SK-N-MC (cell line): Measurements from ENCODE around the gene MLX.

ENCODE experiments used
- DNase-seq: peaks from one replicate; pipeline ENCODE4 v3.0.0-alpha.2; 2011; ENCODE audit warnings: low read depth, low spot score
- H3K27ac ChIP-seq: fragments of 200-600 bp; sonication (generic); 2 replicates; pipeline ENCODE4 v1.5.1; 2016; ENCODE audit warnings: mixed run types
- H3K36me3 ChIP-seq: fragments of 200-600 bp; sonication (generic); 2 replicates; pipeline ENCODE4 v1.6.1; 2017; ENCODE audit warnings: antibody characterized with exemption, low read length, mixed read lengths; ENCODE audit not compliant: insufficient read depth
- H3K4me3 ChIP-seq: fragments of 200-600 bp; sonication (generic); 2 replicates; pipeline ENCODE4 v1.5.1; 2016
- H3K9ac ChIP-seq: fragments of 200-600 bp; sonication (generic); 2 replicates; pipeline ENCODE4 v1.8.0; 2017; ENCODE audit warnings: mixed run types, mixed read lengths; ENCODE audit not compliant: insufficient read length
- H3K9me3 ChIP-seq: fragments of 200-600 bp; sonication (generic); 2 replicates; pipeline ENCODE4 v1.6.1; 2017; ENCODE audit warnings: low read depth, mild to moderate bottlenecking, antibody characterized with exemption, low read length, moderate library complexity, mixed read lengths
- EZH2 ChIP-seq: fragments of 200-600 bp; sonication (generic); IDR thresholded peaks from one replicate; pipeline ENCODE4 v1.6.1; 2017; ENCODE audit warnings: antibody characterized with exemption
- FOXP2 ChIP-seq: optimal IDR thresholded peaks from 2 replicates; pipeline ENCODE3; 2011; ENCODE audit warnings: mild to moderate bottlenecking, moderate library complexity; ENCODE audit not compliant: insufficient read depth; ENCODE audit errors: extremely low read length, control extremely low read depth
- POLR2AphosphoS5 ChIP-seq: IDR thresholded peaks from 2 replicates; pipeline ENCODE4 v1.6.1; 2012; ENCODE audit warnings: mild to moderate bottlenecking, low read depth, low read length, borderline replicate concordance

Gene MLX

DNA sequence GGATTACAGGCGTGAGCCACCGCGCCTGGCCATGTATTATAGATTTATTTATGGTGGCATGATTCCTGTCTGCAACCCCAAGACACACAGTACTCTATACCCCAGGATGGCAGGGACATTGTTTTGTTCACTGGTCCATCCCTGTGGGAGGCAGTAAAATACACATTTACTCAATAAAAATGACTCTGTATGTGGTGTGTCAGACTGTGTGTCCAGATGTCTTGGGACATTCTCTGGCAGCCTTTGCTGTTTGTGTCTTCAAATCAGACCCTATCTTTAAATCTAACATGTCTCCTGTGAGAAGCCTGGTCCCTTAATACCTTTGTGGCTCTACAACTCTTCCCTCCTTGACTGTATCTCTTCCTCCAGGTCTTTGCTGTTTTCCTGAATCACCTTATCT lies 6.7 kb upstream of the MLX start:
- H3K9me3 ChIP-seq, result no peaks in the 10 kb centered on the region
- no peak overlapping the region for H3K9ac ChIP-seq
- peaks cover 12% of the 10 kb centered on the region; the same call in 1 of the 2 replicates for H3K36me3 ChIP-seq
- no peak for DNase-seq
- no peak overlapping the region for H3K4me3 ChIP-seq
- TF ChIP-seq FOXP2 (no peak), EZH2 (no peak), POLR2AphosphoS5 (no peak)
- H3K27ac ChIP-seq, result no peak overlapping the region

DNA sequence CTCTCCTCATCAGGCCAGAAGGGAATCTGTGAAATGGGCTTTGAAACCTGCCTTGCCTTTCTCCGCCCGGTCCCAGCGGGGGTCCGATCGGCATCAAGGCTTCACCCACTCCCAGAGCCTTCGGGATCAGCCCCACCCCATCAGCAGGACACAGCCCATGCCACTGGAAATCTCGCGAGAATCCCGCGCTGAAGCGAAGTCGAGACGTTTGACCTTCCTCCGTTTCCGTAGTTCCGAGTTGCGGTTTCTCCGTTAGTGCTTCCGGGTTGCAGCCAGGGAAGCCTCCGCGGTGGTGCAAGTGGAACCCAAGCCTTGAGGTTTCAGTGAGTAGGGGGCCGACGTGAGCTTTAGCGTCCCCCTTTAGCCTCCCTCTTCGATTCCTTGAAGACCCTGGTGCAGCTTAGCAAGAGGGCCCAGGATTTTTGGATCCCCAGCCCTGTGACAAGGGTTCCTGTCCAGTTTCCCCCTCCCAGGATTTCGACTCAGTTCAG lies 5.0 kb upstream of the MLX start, which contains the start of gene COASY:
Gene COASY (plus strand): TSS at position 252 of the 491 bp plus-strand sequence. CDS start 475 bp downstream, outside the sequence.
- Histone ChIP-seq H3K4me3 (peak within 1 kb of the TSS; percentile 89), H3K9me3 (no peaks in the 10 kb centered on the region), H3K36me3 (peaks cover 25% of the 10 kb centered on the region; the same call in 1 of the 2 replicates), H3K9ac (peak within 1 kb of the TSS; percentile 96), H3K27ac (peak within 1 kb of the TSS; percentile 83)
- peak; percentile 93 for DNase-seq
- TF ChIP-seq POLR2AphosphoS5 (peak; percentile 78), FOXP2 (no peak)

DNA sequence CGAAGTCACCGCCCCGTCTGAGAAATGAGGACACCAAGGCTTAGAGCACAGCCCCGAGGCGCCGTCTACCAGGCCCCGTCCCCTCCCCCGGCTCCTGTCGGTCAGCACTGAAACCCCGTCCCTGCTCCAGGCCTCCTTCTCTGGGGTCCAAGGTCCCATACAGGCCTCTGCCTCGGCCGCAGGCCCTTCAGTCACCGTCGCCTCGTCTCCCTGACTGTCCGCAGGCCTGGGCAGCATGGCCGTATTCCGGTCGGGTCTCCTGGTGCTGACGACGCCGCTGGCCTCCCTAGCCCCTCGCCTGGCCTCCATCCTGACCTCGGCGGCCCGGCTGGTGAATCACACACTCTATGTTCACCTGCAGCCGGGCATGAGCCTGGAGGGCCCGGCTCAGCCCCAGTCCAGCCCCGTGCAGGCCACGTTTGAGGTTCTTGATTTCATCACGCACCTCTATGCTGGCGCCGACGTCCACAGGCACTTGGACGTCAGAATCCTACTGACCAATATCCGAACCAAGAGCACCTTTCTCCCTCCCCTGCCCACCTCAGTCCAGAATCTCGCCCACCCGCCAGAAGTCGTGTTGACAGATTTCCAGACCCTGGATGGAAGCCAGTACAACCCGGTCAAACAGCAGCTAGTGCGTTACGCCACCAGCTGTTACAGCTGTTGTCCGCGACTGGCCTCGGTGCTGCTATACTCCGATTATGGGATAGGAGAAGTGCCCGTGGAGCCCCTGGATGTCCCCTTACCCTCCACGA lies 4.3 kb upstream of the MLX start:
- peak overlapping the region; percentile 89 for H3K4me3 ChIP-seq
- no peaks in the 10 kb centered on the region for H3K9me3 ChIP-seq
- TF ChIP-seq POLR2AphosphoS5 (no peak; the same call in 1 of the 2 replicates), FOXP2 (no peak), EZH2 (no peak)
- peak overlapping the region; percentile 96 for H3K9ac ChIP-seq
- H3K36me3 ChIP-seq, result peaks cover 25% of the 10 kb centered on the region; the same call in 1 of the 2 replicates
- no peak for DNase-seq
- peak overlapping the region; percentile 83 for H3K27ac ChIP-seq

DNA sequence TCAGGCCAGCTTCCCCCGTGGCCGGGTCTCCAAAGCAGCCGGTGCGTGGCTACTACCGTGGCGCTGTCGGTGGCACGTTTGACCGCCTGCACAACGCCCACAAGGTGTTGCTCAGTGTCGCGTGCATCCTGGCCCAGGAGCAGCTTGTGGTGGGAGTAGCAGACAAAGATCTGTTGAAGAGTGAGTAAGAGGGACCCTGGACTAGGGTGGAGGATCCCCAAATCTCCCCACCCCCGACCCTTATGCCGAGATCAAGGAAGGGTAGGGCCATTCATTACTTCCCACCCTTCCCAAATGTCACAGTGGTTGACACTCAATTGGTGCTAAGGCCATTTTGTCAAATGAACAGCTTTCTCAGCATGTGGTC lies 3.8 kb upstream of the MLX start:
- peak overlapping the region; percentile 96 for H3K9ac ChIP-seq
- no peak for DNase-seq
- TF ChIP-seq EZH2 (no peak), FOXP2 (no peak), POLR2AphosphoS5 (no peak; the same call in 1 of the 2 replicates)
- peak overlapping the region; percentile 89 for H3K4me3 ChIP-seq
- H3K27ac ChIP-seq, result 0 out of 2 replicates have a peak overlapping the region, but pooled peaks have one; percentile 21
- H3K9me3 ChIP-seq, result no peaks in the 10 kb centered on the region
- peaks cover 25% of the 10 kb centered on the region; the same call in 1 of the 2 replicates for H3K36me3 ChIP-seq

DNA sequence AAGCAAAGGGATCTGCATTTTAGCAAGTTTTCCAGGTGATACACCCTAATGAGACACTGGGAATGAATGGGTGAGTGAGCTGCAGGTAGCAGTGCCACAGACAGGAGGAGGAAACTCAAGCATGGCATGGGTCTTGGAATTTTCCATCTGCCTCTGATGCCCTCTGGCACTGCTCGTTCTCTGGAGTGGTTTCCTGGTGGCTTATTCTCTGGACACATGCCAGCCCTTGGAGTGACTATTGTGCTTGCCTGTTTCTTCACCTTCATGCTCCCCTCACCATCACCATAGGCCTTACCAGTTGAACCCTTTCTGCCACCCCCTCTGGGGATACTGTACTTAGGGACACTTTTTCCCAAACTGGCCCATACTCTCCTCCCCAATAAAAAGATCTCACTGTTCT lies 3.4 kb upstream of the MLX start:
- peaks cover 27% of the 10 kb centered on the region for H3K36me3 ChIP-seq

DNA sequence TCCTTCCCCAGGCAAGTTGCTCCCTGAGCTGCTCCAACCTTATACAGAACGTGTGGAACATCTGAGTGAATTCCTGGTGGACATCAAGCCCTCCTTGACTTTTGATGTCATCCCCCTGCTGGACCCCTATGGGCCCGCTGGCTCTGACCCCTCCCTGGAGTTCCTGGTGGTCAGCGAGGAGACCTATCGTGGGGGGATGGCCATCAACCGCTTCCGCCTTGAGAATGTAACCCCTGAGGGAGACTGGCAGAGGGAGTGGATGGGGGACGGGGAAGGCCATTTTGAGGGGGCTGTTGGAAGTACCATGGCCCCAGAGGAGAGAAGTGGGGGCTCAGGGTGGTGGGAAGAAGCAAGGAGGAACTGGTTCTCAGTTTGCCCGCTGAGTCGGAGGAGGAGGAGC lies 3.0 kb upstream of the MLX start:
- no peak for TF ChIP-seq POLR2AphosphoS5
- TF ChIP-seq FOXP2, result no peak
- TF ChIP-seq EZH2, result no peak
- H3K36me3 ChIP-seq, result peaks cover 31% of the 10 kb centered on the region
- H3K27ac ChIP-seq, result no peak overlapping the region
- DNase-seq, result no peak
- peak overlapping the region; percentile 89; the same call in 1 of the 2 replicates for H3K4me3 ChIP-seq
- peak overlapping the region; percentile 28 for H3K9ac ChIP-seq
- H3K9me3 ChIP-seq, result no peaks in the 10 kb centered on the region

More for the DNA sequence above, 3.4 kb upstream of the MLX start:
- Histone ChIP-seq H3K4me3 (peak overlapping the region; percentile 89), H3K9ac (peak overlapping the region; percentile 96), H3K27ac (0 out of 2 replicates have a peak overlapping the region, but pooled peaks have one; percentile 21), H3K9me3 (no peaks in the 10 kb centered on the region)
- DNase-seq, result no peak
- no peak for TF ChIP-seq POLR2AphosphoS5
- TF ChIP-seq FOXP2, result no peak
- TF ChIP-seq EZH2, result no peak

DNA sequence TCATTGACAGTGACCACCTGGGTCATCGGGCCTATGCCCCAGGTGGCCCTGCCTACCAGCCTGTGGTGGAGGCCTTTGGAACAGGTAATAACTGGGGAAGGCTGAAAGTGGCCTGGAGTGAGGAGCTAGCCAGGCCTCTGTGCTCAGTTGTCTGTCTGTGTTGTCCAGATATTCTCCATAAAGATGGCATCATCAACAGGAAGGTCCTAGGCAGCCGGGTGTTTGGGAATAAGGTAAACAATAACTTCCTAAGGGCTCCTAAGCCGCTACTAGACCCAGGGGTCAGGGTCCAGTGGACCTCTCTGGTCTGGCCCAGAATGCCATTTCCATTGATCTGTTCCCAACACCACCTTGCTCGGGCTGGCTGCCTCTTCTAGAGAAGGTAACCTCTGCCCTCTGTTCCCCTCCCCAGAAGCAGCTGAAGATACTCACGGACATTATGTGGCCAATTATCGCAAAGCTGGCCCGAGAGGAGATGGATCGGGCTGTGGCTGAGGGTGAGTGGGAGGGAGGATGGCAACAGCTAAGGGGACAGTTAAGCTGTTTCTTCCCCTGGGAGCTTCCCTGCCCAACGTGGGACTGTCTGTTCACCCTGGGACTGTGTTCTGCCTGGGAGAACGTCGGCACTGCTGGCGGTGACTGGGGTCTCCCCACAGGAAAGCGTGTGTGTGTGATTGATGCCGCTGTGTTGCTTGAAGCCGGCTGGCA lies 1.9 kb upstream of the MLX start:
- Histone ChIP-seq H3K4me3 (no peak overlapping the region), H3K9me3 (no peaks in the 10 kb centered on the region), H3K36me3 (peaks cover 41% of the 10 kb centered on the region), H3K27ac (no peak overlapping the region), H3K9ac (no peak overlapping the region)
- no peak for DNase-seq
- no peak for TF ChIP-seq FOXP2
- TF ChIP-seq POLR2AphosphoS5, result no peak
- no peak for TF ChIP-seq EZH2

DNA sequence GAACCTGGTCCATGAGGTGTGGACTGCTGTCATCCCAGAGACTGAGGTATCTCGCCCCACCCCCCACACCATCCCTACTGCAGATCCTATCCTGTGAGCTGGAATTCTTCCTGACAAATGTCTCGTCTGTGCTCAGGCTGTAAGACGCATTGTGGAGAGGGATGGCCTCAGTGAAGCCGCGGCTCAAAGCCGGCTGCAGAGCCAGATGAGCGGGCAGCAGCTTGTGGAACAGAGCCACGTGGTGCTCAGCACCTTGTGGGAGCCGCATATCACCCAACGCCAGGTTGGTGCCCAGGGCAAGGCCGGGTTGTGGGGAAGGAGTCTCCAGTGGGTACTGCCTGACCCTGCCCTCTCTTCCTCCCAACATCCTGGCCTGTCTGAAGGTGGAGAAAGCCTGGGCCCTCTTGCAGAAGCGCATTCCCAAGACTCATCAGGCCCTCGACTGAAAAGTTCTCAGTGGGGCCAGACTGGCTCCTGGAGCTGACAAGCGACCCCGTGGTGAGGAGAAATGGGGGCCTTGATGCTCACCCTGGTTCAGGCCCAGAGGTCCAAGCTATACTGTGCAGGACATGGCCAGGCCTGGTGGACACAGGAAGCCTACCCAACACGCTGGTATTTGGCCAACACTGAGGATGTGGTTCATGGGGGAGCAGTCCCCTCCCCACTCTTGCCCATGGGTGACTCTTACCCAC lies 1.2 kb upstream of the MLX start:
- H3K36me3 ChIP-seq, result peaks cover 48% of the 10 kb centered on the region
- H3K9me3 ChIP-seq, result no peaks in the 10 kb centered on the region
- no peak overlapping the region for H3K9ac ChIP-seq
- no peak for TF ChIP-seq POLR2AphosphoS5
- no peak for TF ChIP-seq FOXP2
- TF ChIP-seq EZH2, result no peak
- no peak overlapping the region; the same call in 1 of the 2 replicates for H3K4me3 ChIP-seq
- DNase-seq, result no peak
- peak overlapping the region; percentile 88 for H3K27ac ChIP-seq
